Activated CD8-positive, alpha-beta memory T cell treated with anti-CD3 and anti-CD28 coated beads, Interleukin-2, amount 10 ng/mL, durations not matched to agents 7 days and 5 days (primary cell): ENCODE data around the gene PGA5. TPM values are rescaled to one million over a fixed set of nuclear protein-coding genes. Genes with fewer than 3 reads are reported as not detected.
A peak's percentile ranks its signal among the peaks of the same experiment; 100 is the strongest.

Source experiments
- ATAC-seq: fragments of 150-1000 bp; cut with Tn5 transposase; one replicate; pipeline ENCODE4 v1.10.0; 2021; ENCODE audit warnings: moderate library complexity
- CTCF ChIA-PET: fragments of 350-600 bp; sonication (Branson Sonifier 250); formaldehyde crosslinking; loops from one replicate; lab custom pipeline; 2021; ENCODE audit warnings: antibody characterized with exemption; lab: Charles Lee
- DNase-seq: peaks from one replicate; pipeline ENCODE4 v3.0.0-alpha.2; 2020
- H3K27ac Mint-ChIP-seq: one replicate; pipeline ENCODE4 v1.8.0; 2021; ENCODE audit warnings: mild to moderate bottlenecking, mixed read lengths
- H3K27me3 Mint-ChIP-seq: one replicate; pipeline ENCODE4 v1.8.0; 2021; ENCODE audit warnings: mixed read lengths
- H3K36me3 Mint-ChIP-seq: one replicate; pipeline ENCODE4 v1.8.0; 2021; ENCODE audit warnings: mild to moderate bottlenecking, mixed read lengths
- H3K4me1 Mint-ChIP-seq: one replicate; pipeline ENCODE4 v1.8.0; 2021; ENCODE audit warnings: mixed read lengths
- H3K4me3 Mint-ChIP-seq: one replicate; pipeline ENCODE4 v1.8.0; 2021; ENCODE audit warnings: mild to moderate bottlenecking, moderate library complexity, mixed read lengths
- H3K9me3 Mint-ChIP-seq: one replicate; pipeline ENCODE4 v1.8.0; 2022; ENCODE audit warnings: low read depth, mixed read lengths
- total RNA-seq, 2 experiments: library from RNA; stranded (reverse); gene quantifications; one replicate each; pipeline ENCODE4 v1.2.3, GENCODE V29; 2021

Gene PGA5
- total RNA-seq, 2 experiments from 2014 or later: not detected

GRCh38 chr11:61264371-61264770 lies 23.4 kb downstream of the PGA5 start:
- no peaks in the 10 kb centered on the region for H3K9me3 Mint-ChIP-seq

DNA sequence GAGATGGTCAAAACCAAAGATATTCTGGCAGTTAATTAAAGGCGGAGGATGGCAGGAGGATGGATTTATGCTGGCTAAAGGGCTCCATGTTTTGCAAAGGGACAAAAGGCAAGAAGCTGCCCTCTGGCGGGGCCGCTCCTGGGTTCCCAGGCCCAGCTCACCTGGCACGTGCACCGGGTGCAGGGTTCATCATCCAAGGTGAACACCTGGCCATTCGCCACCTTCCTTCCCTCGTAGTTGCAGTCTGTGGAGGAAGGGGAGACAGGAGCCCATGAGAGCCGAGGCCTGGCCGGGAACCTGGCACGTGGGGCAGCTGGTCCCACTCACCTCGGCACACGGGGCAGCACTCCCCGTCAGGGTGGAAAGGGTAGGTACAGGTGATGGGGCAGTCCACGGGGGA lies 23.8 kb downstream of the PGA5 start:
- peaks cover 2% of the 10 kb centered on the region for H3K4me1 Mint-ChIP-seq
- no peak overlapping the region for H3K27ac Mint-ChIP-seq
- CTCF ChIA-PET: interaction anchor here (1.4 to 1.5 kb wide), 2 partner anchors 10 to 32 kb away, joined by 3 to 6 read pairs; no protein-coding TSS in a partner anchor
- no peak for ATAC-seq
- no peak for DNase-seq
- H3K36me3 Mint-ChIP-seq: no peaks in the 10 kb centered on the region
- no peaks in the 10 kb centered on the region for H3K9me3 Mint-ChIP-seq
- no peak overlapping the region for H3K4me3 Mint-ChIP-seq
- H3K27me3 Mint-ChIP-seq: no peaks in the 10 kb centered on the region

More at GRCh38 chr11:61264371-61264770, 23.4 kb downstream of the PGA5 start:
- Mint-ChIP-seq H3K36me3 (no peaks in the 10 kb centered on the region), H3K27me3 (no peaks in the 10 kb centered on the region), H3K27ac (no peak overlapping the region), H3K4me1 (no peaks in the 10 kb centered on the region), H3K4me3 (no peak overlapping the region)
- no peak for DNase-seq
- CTCF ChIA-PET: interaction anchor here (1.4 kb wide), 1 partner anchor 9 kb away, joined by 6 read pairs; no protein-coding TSS in a partner anchor
- ATAC-seq: no peak

DNA sequence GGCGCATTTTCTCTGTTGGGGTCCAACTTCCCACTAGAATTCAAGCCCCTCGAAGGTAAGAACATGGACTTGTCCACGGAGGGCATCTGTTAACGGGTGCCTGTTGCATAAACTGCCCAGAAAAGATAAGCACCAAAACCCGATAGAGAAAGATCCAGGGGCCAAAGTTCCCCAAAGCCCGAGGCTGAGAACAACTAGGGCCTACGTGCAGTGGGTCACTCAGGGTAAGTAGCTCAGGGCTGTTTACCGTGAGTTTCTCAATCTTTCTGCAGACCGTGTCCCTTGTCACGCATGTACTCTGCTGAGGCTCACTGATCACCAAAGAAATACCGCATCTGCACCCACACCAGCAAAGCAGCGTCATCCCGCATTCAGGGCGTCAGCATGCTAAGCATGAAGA lies 24.4 kb downstream of the PGA5 start:
- H3K27me3 Mint-ChIP-seq: no peaks in the 10 kb centered on the region
- no peak overlapping the region for H3K27ac Mint-ChIP-seq
- H3K36me3 Mint-ChIP-seq: no peaks in the 10 kb centered on the region
- CTCF ChIA-PET: interaction anchor here (0.7 to 1.5 kb wide), 3 partner anchors 23 to 251 kb away, joined by 3 read pairs; no protein-coding TSS in a partner anchor
- peaks cover 6% of the 10 kb centered on the region for H3K4me1 Mint-ChIP-seq
- no peak overlapping the region for H3K4me3 Mint-ChIP-seq
- DNase-seq: no peak
- ATAC-seq: no peak
- H3K9me3 Mint-ChIP-seq: no peaks in the 10 kb centered on the region

DNA sequence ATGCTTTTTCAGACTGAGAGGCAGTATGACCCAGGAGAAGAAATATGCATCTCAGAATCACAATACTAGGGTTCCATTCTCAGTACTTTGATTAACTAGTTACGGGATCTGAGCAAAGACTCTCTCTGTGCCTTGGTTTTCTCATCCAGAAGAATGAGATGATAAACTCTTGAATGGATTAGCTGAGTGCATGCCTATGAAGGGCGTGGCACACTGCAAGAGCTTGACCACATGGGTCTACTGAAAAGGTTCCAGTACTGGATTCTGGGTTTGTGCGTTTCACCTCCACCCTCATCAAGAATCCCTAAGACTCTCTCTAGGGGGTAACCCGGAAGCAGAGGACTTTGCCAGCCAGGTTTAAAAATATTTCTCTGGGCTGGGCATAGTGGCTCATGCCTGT lies 25.6 kb downstream of the PGA5 start:
- Mint-ChIP-seq H3K36me3 (no peaks in the 10 kb centered on the region), H3K4me3 (no peak overlapping the region), H3K4me1 (peaks cover 13% of the 10 kb centered on the region), H3K9me3 (no peaks in the 10 kb centered on the region), H3K27ac (no peak overlapping the region), H3K27me3 (no peaks in the 10 kb centered on the region)
- CTCF ChIA-PET: interaction anchor here (1.3 to 2.6 kb wide), 3 partner anchors 13 to 250 kb away, joined by 3 to 8 read pairs (median 3); no protein-coding TSS in a partner anchor
- ATAC-seq (no peak), DNase-seq (no peak)

- Mint-ChIP-seq H3K4me1 (peaks cover 13% of the 10 kb centered on the region), H3K36me3 (no peaks in the 10 kb centered on the region), H3K27me3 (no peaks in the 10 kb centered on the region), H3K9me3 (no peaks in the 10 kb centered on the region), H3K4me3 (no peak overlapping the region), H3K27ac (no peak overlapping the region)
- DNase-seq: no peak
- ATAC-seq: no peak
- CTCF ChIA-PET: interaction anchor here (2.6 kb wide), 1 partner anchor 13 kb away, joined by 8 read pairs; no protein-coding TSS in a partner anchor
These were observed 26.5 kb downstream of the PGA5 start for GRCh38 chr11:61267437-61267841.

DNA sequence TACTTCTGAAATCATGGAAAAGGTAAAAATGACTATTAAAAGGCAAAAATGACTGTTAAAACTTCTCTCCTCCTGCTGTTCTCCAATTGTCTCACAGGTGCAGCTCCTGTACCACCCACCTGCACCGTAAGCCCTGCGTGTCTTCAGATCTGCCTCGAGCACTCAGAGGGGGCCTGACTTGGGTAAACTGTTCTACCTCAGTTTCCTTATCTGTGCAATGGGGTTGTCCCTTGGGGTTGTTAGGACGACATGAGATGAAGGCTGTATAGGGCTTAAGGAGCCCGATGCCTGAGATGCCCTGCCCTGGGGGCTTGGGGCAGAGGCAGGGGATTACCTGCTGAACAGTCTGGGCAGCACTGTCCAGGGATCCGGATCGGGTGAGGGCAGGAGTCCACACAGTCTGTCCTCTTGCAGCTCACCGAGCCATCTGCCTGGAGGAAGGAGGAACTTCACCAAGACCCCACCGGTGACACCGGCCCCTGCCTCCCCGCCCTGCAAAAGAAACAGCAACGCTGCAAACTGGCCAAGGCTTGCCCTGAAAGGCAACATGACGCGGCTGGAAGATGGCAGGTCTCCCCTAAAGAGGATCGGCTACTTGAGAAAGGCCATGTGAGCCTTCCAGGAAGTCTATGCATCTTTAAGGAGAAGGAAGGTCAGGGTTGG lies 27.7 kb downstream of the PGA5 start:
- no peak for DNase-seq
- Mint-ChIP-seq H3K27me3 (no peaks in the 10 kb centered on the region), H3K4me1 (peaks cover 13% of the 10 kb centered on the region), H3K27ac (no peak overlapping the region), H3K4me3 (no peak overlapping the region), H3K9me3 (no peaks in the 10 kb centered on the region), H3K36me3 (no peaks in the 10 kb centered on the region)
- no peak for ATAC-seq
- CTCF ChIA-PET: interaction anchor here (0.7 to 2.6 kb wide), 2 partner anchors 15 to 132 kb away, joined by 3 to 8 read pairs; no protein-coding TSS in a partner anchor

DNA sequence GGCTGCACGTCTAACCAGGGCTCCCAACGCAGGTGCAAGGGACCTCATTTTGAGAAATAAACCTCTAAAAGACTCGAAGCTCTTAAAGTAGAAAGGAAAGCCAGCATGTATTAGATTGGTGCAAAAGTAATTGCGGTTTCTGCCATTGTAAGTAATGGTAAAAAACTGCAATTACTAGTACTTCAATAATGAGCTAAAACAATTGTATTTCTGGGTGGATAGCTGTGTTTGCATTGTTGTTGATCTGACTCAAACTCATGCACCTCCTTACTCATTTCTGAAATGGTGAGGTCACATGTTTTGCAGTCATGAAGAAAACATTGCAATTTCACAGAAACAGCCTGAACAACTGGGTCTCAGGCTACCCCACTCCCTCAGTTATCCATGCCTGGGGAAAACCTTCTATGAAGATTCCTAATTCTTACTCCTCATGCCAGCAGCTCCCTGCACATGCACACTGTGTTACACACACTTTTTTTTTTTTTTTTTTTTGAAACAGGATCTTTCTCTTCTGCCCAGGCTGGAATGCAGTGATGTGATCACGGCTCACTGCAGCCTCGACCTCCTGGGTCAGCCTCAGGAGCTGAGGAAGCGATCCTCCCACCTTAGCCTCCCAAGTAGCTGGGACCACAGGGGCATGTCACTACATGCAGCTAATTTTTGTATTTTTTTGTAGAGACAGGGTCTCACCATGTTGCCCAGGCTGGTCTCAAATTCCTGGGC lies 29.5 kb downstream of the PGA5 start:
- CTCF ChIA-PET: interaction anchor here (0.7 to 2.0 kb wide), 7 partner anchors 10 to 352 kb away, joined by 3 to 9 read pairs (median 4); partner anchors contain the start of gene VWCE
- Mint-ChIP-seq H3K4me3 (no peak overlapping the region), H3K9me3 (no peaks in the 10 kb centered on the region), H3K27ac (peak overlapping the region; percentile 56), H3K4me1 (peaks cover 13% of the 10 kb centered on the region), H3K36me3 (no peaks in the 10 kb centered on the region), H3K27me3 (no peaks in the 10 kb centered on the region)
- DNase-seq: no peak
- peak; percentile 72 for ATAC-seq

GRCh38 chr11:61272731-61273130 lies 31.8 kb downstream of the PGA5 start:
- Mint-ChIP-seq H3K9me3 (no peaks in the 10 kb centered on the region), H3K27ac (no peak overlapping the region), H3K4me1 (peaks cover 13% of the 10 kb centered on the region), H3K4me3 (no peak overlapping the region), H3K27me3 (no peaks in the 10 kb centered on the region), H3K36me3 (no peaks in the 10 kb centered on the region)
- ATAC-seq (no peak), DNase-seq (no peak)
- CTCF ChIA-PET: interaction anchor here (1.4 kb wide), 1 partner anchor 22 kb away, joined by 4 read pairs; the partner anchor contains the start of gene VWCE

GRCh38 chr11:61273178-61274078 lies 32.5 kb downstream of the PGA5 start:
- no peaks in the 10 kb centered on the region for H3K36me3 Mint-ChIP-seq
- ATAC-seq (no peak), DNase-seq (no peak)
- H3K27ac Mint-ChIP-seq: no peak overlapping the region
- H3K4me1 Mint-ChIP-seq: peaks cover 17% of the 10 kb centered on the region
- H3K9me3 Mint-ChIP-seq: no peaks in the 10 kb centered on the region
- H3K27me3 Mint-ChIP-seq: no peaks in the 10 kb centered on the region
- CTCF ChIA-PET: interaction anchor here (0.8 to 1.4 kb wide), 2 partner anchors 21 to 63 kb away, joined by 3 to 4 read pairs; partner anchors contain the start of gene VWCE
- H3K4me3 Mint-ChIP-seq: no peak overlapping the region

GRCh38 chr11:61274084-61274483 lies 33.1 kb downstream of the PGA5 start:
- no peak overlapping the region for H3K4me3 Mint-ChIP-seq
- DNase-seq: no peak
- no peaks in the 10 kb centered on the region for H3K36me3 Mint-ChIP-seq
- CTCF ChIA-PET: interaction anchor here (0.8 to 1.4 kb wide), 2 partner anchors 20 to 62 kb away, joined by 3 to 4 read pairs; partner anchors contain the start of gene VWCE
- ATAC-seq: no peak
- H3K9me3 Mint-ChIP-seq: no peaks in the 10 kb centered on the region
- no peaks in the 10 kb centered on the region for H3K27me3 Mint-ChIP-seq
- H3K4me1 Mint-ChIP-seq: peaks cover 17% of the 10 kb centered on the region
- no peak overlapping the region for H3K27ac Mint-ChIP-seq

DNA sequence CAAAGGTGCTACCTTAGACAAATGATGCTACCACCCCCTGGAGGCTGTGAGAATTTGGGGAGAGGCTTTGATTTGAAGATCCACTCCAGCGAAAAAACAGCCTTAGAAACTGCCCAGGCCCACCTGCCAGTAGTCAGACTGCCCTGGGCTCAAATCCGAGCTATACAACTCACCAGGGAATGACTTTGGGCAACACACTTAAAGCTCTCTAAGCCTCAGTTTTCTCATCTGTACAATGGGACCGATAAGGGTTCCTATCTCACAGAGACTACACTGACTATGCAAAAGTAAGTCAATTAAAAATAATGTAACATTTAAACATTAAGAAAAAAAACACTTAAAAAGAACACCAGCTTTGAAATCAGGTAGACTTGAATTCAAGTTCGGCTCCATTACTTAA lies 34.2 kb downstream of the PGA5 start:
- ATAC-seq (no peak), DNase-seq (no peak)
- Mint-ChIP-seq H3K4me1 (peaks cover 13% of the 10 kb centered on the region), H3K27ac (no peak overlapping the region), H3K4me3 (no peak overlapping the region), H3K36me3 (no peaks in the 10 kb centered on the region), H3K27me3 (no peaks in the 10 kb centered on the region), H3K9me3 (no peaks in the 10 kb centered on the region)
- CTCF ChIA-PET: interaction anchor here (3.2 kb wide), 1 partner anchor 21 kb away, joined by 10 read pairs; no protein-coding TSS in a partner anchor

- H3K4me3 Mint-ChIP-seq: no peak overlapping the region
- no peak overlapping the region for H3K27ac Mint-ChIP-seq
- H3K27me3 Mint-ChIP-seq: no peaks in the 10 kb centered on the region
- no peak for ATAC-seq
- H3K9me3 Mint-ChIP-seq: no peaks in the 10 kb centered on the region
- CTCF ChIA-PET: interaction anchor here (0.5 to 3.2 kb wide), 5 partner anchors 10 to 279 kb away, joined by 3 to 10 read pairs (median 3); no protein-coding TSS in a partner anchor
- no peaks in the 10 kb centered on the region for H3K36me3 Mint-ChIP-seq
- no peak for DNase-seq
- H3K4me1 Mint-ChIP-seq: peaks cover 4% of the 10 kb centered on the region
These were observed 36.4 kb downstream of the PGA5 start for GRCh38 chr11:61277186-61278000.
